Naive thymus-derived CD4-positive, alpha-beta T cell (primary cell): ENCODE measurements around the gene DOCK3. TPM values are rescaled to one million over a fixed set of nuclear protein-coding genes. Genes with fewer than 3 reads are reported as not detected.

ENCODE experiments used
- ATAC-seq: fragments of 150-1000 bp; cut with Tn5 transposase; 2 replicates; pipeline ENCODE4 v1.10.0; 2021; ENCODE audit warnings: mild to moderate bottlenecking, moderate library complexity
- CTCF ChIA-PET: fragments of 350-600 bp; sonication (Branson Sonifier 250); formaldehyde crosslinking; loops from one replicate; lab custom pipeline; 2021; ENCODE audit warnings: antibody characterized with exemption; lab: Charles Lee
- POLR2A ChIA-PET: fragments of 350-600 bp; sonication (Branson Sonifier 250); formaldehyde crosslinking; loops from one replicate; lab custom pipeline; 2021; ENCODE audit warnings: antibody characterized with exemption, inconsistent platforms; lab: Charles Lee
- DNase-seq, 9 donors: peaks; one replicate each; pipeline versions ENCODE4 v3.0.0 to v3.0.0-alpha.2; 2020 to 2022; ENCODE audit warnings: mixed read lengths in 1 of 9
- H3K27ac ChIP-seq: one replicate; pipeline ENCODE4 v1.7.0; 2013; ENCODE audit warnings: mild to moderate bottlenecking, low read depth, low read length, moderate library complexity
- H3K27me3 ChIP-seq, 2 donors: one replicate each; pipeline ENCODE4 v1.7.0; 2013; ENCODE audit warnings: low read length in 2 of 2, mild to moderate bottlenecking in 2 of 2, moderate library complexity in 2 of 2; ENCODE audit not compliant: control insufficient read depth in 2 of 2, insufficient read depth in 2 of 2
- H3K36me3 ChIP-seq, 3 experiments: 1 replicate in 2 of 3; 2 replicates in 1 of 3; pipeline ENCODE4 v1.7.0; 2013; ENCODE audit warnings: low read length in 3 of 3, mild to moderate bottlenecking in 3 of 3, moderate library complexity in 1 of 3; ENCODE audit not compliant: insufficient read depth in 3 of 3, control insufficient read depth in 2 of 3
- H3K4me1 ChIP-seq, 2 donors: one replicate each; pipeline ENCODE4 v1.7.0; 2013; ENCODE audit warnings: low read length in 2 of 2, mild to moderate bottlenecking in 2 of 2, moderate library complexity in 1 of 2; ENCODE audit not compliant: control insufficient read depth in 2 of 2, insufficient read depth in 2 of 2
- H3K4me3 ChIP-seq: 2 replicates; pipeline ENCODE4 v1.7.0; 2013; ENCODE audit warnings: mild to moderate bottlenecking, low read length
- H3K9me3 ChIP-seq, 3 experiments: 1 replicate in 2 of 3; 2 replicates in 1 of 3; pipeline ENCODE4 v1.7.0; 2013; ENCODE audit warnings: low read length in 3 of 3; ENCODE audit not compliant: control insufficient read depth in 2 of 3
- H3K27ac Mint-ChIP-seq, 9 donors: one replicate each; pipeline ENCODE4 v1.8.0; 2020 to 2022; ENCODE audit warnings: mixed read lengths in 9 of 9, mild to moderate bottlenecking in 8 of 9, moderate library complexity in 5 of 9, inconsistent platforms in 2 of 9
- H3K27me3 Mint-ChIP-seq, 5 donors: one replicate each; pipeline ENCODE4 v1.8.0; 2021 to 2022; ENCODE audit warnings: mixed read lengths in 5 of 5, mild to moderate bottlenecking in 1 of 5
- H3K36me3 Mint-ChIP-seq, 5 donors: one replicate each; pipeline ENCODE4 v1.8.0; 2020 to 2022; ENCODE audit warnings: mixed read lengths in 5 of 5, mild to moderate bottlenecking in 3 of 5, inconsistent platforms in 1 of 5
- H3K4me1 Mint-ChIP-seq, 7 donors: one replicate each; pipeline ENCODE4 v1.8.0; 2020 to 2022; ENCODE audit warnings: mixed read lengths in 7 of 7, mild to moderate bottlenecking in 3 of 7, inconsistent platforms in 1 of 7
- H3K4me3 Mint-ChIP-seq, 10 donors: one replicate each; pipeline ENCODE4 v1.8.0; 2020 to 2022; ENCODE audit warnings: mild to moderate bottlenecking in 10 of 10, mixed read lengths in 10 of 10, moderate library complexity in 6 of 10, inconsistent platforms in 2 of 10
- H3K9me3 Mint-ChIP-seq, 11 donors: one replicate each; pipeline ENCODE4 v1.8.0; 2020 to 2022; ENCODE audit warnings: mixed read lengths in 11 of 11, mild to moderate bottlenecking in 4 of 11, inconsistent platforms in 1 of 11, moderate library complexity in 1 of 11
- intact Hi-C, 2 donors: fragments of 100-400 bp; cut with micrococcal nuclease; formaldehyde crosslinking; loops; one replicate each; pipeline ENCODE4 v1.15.1; 2023
- polyA plus RNA-seq, 2 donors: library from polyadenylated mRNA; unstranded; fragments of 300-500 nt; fragmentation: Illumina TruSeq; gene quantifications; one replicate each; pipeline ENCODE4 v1.2.3, GENCODE V29; 2021
- total RNA-seq, 6 experiments: library from RNA in 5 of 6; stranded (reverse) in 5 of 6; gene quantifications; 1 replicate in 5 of 6; 2 replicates in 1 of 6; pipeline ENCODE4 v1.2.3 and lab custom pipeline; 2021 to 2026

DOCK3 gene
- total and polyA plus RNA-seq, 7 experiments from 2014 or later: 0.19 to 2.9 (median 1.5) TPM

DNA sequence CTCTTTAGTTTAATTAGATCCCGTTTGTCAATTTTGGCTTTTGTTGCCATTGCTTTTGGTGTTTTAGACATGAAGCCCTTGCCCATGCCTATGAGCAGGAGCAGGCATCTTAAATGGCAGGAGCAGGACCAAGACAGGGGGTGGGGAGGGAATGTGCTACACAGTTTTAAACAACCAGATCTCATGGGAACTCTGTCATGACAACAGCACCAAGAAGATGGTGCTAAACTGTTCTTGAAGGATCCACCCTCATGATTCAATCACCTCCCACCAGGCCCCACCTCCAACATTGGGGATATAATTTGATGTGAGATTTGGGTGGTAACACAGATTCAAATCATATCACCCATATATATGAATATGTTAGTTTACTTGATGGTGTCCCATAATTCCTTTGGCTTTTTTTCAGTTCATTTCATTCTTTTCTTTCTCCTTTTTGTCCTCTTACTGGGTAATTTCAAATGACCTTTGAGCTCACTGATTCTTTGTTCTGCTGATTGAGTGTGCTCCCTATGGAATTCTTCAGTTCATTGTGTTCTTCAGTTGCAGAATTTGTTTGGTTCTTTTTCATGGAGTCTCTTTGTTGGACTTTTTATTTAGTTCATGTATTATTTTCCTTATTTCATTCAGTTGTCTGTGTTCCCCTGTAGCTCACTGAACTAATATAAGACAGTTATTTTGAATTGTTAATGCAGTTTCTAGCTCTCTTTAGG, 62.6 kb downstream of the DOCK3 start:
- Histone ChIP-seq H3K4me1 (no peaks in the 10 kb centered on the region), H3K27ac (no peak overlapping the region), H3K9me3 (no peaks in the 10 kb centered on the region), H3K27me3 (no peaks in the 10 kb centered on the region), H3K4me3 (no peak overlapping the region), H3K36me3 (no peaks in the 10 kb centered on the region)
- no peaks in the 10 kb centered on the region for H3K4me1 Mint-ChIP-seq
- peaks cover 0 to 28% (median 10%) of the 10 kb centered on the region in 11 donors for H3K9me3 Mint-ChIP-seq
- ChIA-PET POLR2A (no interaction called here), CTCF (interaction anchor here (0.6 kb wide), 1 partner anchor 57 kb away, joined by 5 read pairs; no protein-coding TSS in a partner anchor)
- ATAC-seq (no peak), DNase-seq (no peak)
- H3K27ac Mint-ChIP-seq: no peak overlapping the region
- no peaks in the 10 kb centered on the region for H3K27me3 Mint-ChIP-seq
- no peak overlapping the region for H3K4me3 Mint-ChIP-seq
- intact Hi-C loops: no loop called here
- H3K36me3 Mint-ChIP-seq: peaks cover 0 to 8% (median 4%) of the 10 kb centered on the region in 5 donors

DNA sequence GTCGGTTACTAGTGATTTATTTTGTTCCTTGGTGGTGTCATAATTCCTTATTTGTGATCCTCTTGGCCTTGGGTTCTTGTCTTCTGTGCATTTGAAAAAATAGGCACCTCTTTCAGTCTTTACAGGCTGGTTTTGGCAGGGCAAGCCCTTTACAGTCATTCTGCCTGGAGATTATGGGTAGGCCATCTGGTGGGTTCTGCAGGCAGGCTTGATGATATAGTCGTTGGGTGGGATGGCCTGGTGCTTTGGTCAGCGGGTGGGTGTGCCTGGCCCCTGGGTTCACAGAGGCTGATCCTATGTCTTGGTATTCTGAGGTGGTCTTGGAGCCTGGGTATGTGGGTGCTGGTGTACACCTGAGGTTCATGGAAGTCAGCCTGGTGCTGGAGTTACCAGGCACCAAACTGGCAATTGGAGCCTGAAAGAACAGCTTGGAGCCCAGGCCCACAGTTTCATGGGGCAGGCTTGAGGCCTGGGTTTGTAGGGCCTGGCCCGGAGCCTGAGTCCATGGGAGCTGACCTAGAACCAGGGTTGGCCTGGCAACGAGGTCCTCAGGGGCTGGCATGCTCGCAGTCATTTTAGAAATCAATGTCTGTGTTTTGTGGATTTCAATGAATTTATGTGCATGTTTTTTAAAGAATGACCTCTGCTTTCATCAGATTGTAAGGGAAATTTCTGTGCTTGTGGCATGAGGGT, 63.3 kb downstream of the DOCK3 start:
- Histone ChIP-seq H3K27ac (no peak overlapping the region), H3K36me3 (no peaks in the 10 kb centered on the region), H3K9me3 (no peaks in the 10 kb centered on the region), H3K4me3 (no peak overlapping the region), H3K4me1 (no peaks in the 10 kb centered on the region), H3K27me3 (no peaks in the 10 kb centered on the region)
- ATAC-seq: no peak
- no peaks in the 10 kb centered on the region for H3K4me1 Mint-ChIP-seq
- ChIA-PET POLR2A (no interaction called here), CTCF (interaction anchor here (0.6 kb wide), 1 partner anchor 58 kb away, joined by 5 read pairs; no protein-coding TSS in a partner anchor)
- H3K9me3 Mint-ChIP-seq: peaks cover 0 to 28% (median 10%) of the 10 kb centered on the region in 11 donors
- H3K36me3 Mint-ChIP-seq: peaks cover 0 to 8% (median 4%) of the 10 kb centered on the region in 5 donors
- H3K27me3 Mint-ChIP-seq: no peaks in the 10 kb centered on the region
- no peak overlapping the region for H3K27ac Mint-ChIP-seq
- H3K4me3 Mint-ChIP-seq: no peak overlapping the region
- DNase-seq: no peak
- intact Hi-C loops: no loop called here

DNA sequence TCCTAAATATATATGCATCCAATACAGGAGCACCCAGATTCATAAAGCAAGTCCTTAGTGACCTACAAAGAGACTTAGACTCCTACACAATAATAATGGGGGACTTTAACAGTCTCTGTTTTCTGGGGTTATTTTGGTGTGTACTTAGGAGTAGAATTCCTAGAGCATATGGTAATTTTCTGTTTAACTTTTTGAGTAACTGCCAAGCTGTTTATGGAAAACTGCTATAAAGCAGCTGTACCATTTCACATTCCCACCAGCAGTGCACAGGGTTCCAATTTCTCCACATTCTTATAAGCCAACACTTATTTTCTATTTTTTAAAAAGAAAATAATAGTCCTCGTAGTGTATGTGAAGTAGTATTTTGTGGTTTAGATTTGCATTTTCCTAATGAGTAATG, 68.9 kb downstream of the DOCK3 start:
- ATAC-seq (no peak), DNase-seq (no peak)
- Histone ChIP-seq H3K9me3 (no peaks in the 10 kb centered on the region), H3K4me1 (no peaks in the 10 kb centered on the region), H3K4me3 (no peak overlapping the region), H3K36me3 (no peaks in the 10 kb centered on the region), H3K27ac (no peak overlapping the region), H3K27me3 (no peaks in the 10 kb centered on the region)
- no peaks in the 10 kb centered on the region for H3K27me3 Mint-ChIP-seq
- intact Hi-C loops: no loop called here
- H3K4me3 Mint-ChIP-seq: no peak overlapping the region
- peaks cover 0 to 2% (median 0%) of the 10 kb centered on the region in 11 donors for H3K9me3 Mint-ChIP-seq
- POLR2A ChIA-PET: no interaction called here
- H3K36me3 Mint-ChIP-seq: peaks cover 0 to 4% (median 0%) of the 10 kb centered on the region in 5 donors
- H3K4me1 Mint-ChIP-seq: peaks cover 0 to 4% (median 0%) of the 10 kb centered on the region in 7 donors
- H3K27ac Mint-ChIP-seq: no peak overlapping the region
- CTCF ChIA-PET: no interaction called here

DNA sequence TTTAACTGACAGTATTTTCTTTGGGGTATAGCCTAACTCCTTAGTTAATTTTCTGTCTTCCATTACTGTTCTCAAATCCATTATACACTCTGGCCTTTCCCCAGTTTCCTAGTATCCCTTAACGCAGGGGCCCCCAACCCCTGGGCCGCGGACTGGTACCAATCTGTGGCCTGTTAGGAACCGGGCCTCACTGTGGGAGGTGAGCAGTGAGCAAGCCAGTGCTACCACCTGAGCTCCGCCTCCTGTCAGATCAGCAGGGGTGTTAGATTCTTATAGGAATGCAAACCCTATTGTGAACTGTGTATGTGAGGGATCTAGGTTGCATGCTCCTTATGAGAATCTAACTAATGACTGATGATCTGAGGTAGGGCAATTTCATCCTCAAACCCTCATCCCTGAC, 75.1 kb downstream of the DOCK3 start:
- Histone ChIP-seq H3K27ac (no peak overlapping the region), H3K4me1 (no peaks in the 10 kb centered on the region), H3K36me3 (no peaks in the 10 kb centered on the region), H3K27me3 (no peaks in the 10 kb centered on the region), H3K9me3 (no peaks in the 10 kb centered on the region), H3K4me3 (no peak overlapping the region)
- POLR2A ChIA-PET: no interaction called here
- no peaks in the 10 kb centered on the region for H3K36me3 Mint-ChIP-seq
- H3K4me3 Mint-ChIP-seq: no peak overlapping the region
- intact Hi-C loops: no loop called here
- no peak for DNase-seq
- no peak overlapping the region for H3K27ac Mint-ChIP-seq
- H3K27me3 Mint-ChIP-seq: no peaks in the 10 kb centered on the region
- CTCF ChIA-PET: no interaction called here
- H3K9me3 Mint-ChIP-seq: peaks cover 0 to 1% (median 0%) of the 10 kb centered on the region in 11 donors
- no peak for ATAC-seq
- peaks cover 0 to 4% (median 0%) of the 10 kb centered on the region in 7 donors for H3K4me1 Mint-ChIP-seq

DNA sequence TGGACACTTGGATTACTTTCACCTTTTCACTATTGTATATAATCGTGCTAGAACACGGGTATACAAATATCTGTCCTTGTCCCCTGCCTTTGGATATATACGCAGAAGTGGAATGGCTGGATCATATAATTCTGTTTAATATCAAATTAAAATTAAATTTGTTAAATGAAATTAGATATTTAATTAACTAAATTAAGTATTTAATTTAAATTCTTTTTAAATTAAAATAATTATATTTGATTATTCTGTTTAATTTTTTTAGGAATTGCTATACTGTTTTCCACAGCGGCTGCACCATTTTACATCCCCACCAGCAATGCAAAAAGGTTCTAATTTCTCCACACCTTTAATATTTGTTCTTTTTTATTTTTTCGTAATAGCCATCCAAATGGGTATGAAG, 84.3 kb downstream of the DOCK3 start:
- Histone ChIP-seq H3K9me3 (no peaks in the 10 kb centered on the region), H3K27ac (no peak overlapping the region), H3K4me3 (no peak overlapping the region), H3K4me1 (no peaks in the 10 kb centered on the region), H3K27me3 (no peaks in the 10 kb centered on the region), H3K36me3 (no peaks in the 10 kb centered on the region)
- intact Hi-C loops: no loop called here
- CTCF ChIA-PET: no interaction called here
- peaks cover 0 to 13% (median 4%) of the 10 kb centered on the region in 11 donors for H3K9me3 Mint-ChIP-seq
- H3K36me3 Mint-ChIP-seq: peaks cover 0 to 7% (median 0%) of the 10 kb centered on the region in 5 donors
- peaks cover 0 to 4% (median 0%) of the 10 kb centered on the region in 7 donors for H3K4me1 Mint-ChIP-seq
- DNase-seq (no peak), ATAC-seq (no peak)
- H3K27ac Mint-ChIP-seq: no peak overlapping the region
- H3K4me3 Mint-ChIP-seq: no peak overlapping the region
- POLR2A ChIA-PET: no interaction called here
- peaks cover 0 to 7% (median 0%) of the 10 kb centered on the region in 5 donors for H3K27me3 Mint-ChIP-seq

GRCh38 chr3:50777680-50778079, 103.0 kb downstream of the DOCK3 start:
- CTCF ChIA-PET: no interaction called here
- H3K4me3 Mint-ChIP-seq: no peak overlapping the region
- H3K4me3 ChIP-seq: no peak overlapping the region
- POLR2A ChIA-PET: no interaction called here
- H3K9me3 Mint-ChIP-seq: peaks cover 0 to 8% (median 5%) of the 10 kb centered on the region in 11 donors
- H3K4me1 Mint-ChIP-seq: no peaks in the 10 kb centered on the region
- peaks cover 0 to 2% (median 0%) of the 10 kb centered on the region in 5 donors for H3K36me3 Mint-ChIP-seq
- no peaks in the 10 kb centered on the region for H3K4me1 ChIP-seq
- H3K27me3 ChIP-seq: no peaks in the 10 kb centered on the region
- ATAC-seq (no peak), DNase-seq (no peak)
- no peak overlapping the region for H3K27ac Mint-ChIP-seq
- peaks cover 0 to 32% (median 17%) of the 10 kb centered on the region in 5 donors for H3K27me3 Mint-ChIP-seq
- H3K9me3 ChIP-seq: no peaks in the 10 kb centered on the region
- no peak overlapping the region for H3K27ac ChIP-seq
- intact Hi-C loops: no loop called here
- H3K36me3 ChIP-seq: no peaks in the 10 kb centered on the region
